GM19463 (cell line): ENCODE results near the gene BFSP2.
"Not testable (repeated sequence)": the region's sequence is repeated elsewhere in the genome, so short reads cannot be mapped to it uniquely, and the experiment has no call there.

Experiments
- ATAC-seq: cut with Tn5 transposase; IDR thresholded peaks from one replicate; pipeline ENCODE4 v1.9.1; 2021; ENCODE audit warnings: mild to moderate bottlenecking, moderate library complexity; ENCODE audit not compliant: unreplicated experiment

The BFSP2 gene

DNA sequence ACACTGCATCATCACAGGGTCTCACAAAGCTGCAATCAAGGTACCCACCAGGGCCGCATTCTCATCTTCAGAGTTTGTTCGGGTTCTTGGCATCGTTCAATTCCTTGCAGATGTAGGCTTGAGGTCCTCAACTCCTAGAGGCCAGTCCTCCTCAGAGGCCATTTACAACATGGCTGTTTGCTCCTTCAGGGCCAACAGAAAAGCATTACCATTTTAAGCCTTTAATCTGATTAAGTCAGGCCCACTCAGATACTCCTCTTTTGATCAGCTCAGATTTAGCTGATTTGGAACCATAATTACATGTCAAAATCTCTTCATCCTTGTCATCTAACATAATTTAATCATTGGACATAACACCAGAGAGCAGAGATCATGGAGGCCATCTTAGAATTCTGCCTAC lies 55.4 kb downstream of the BFSP2 start:
- ATAC-seq: no peak

DNA sequence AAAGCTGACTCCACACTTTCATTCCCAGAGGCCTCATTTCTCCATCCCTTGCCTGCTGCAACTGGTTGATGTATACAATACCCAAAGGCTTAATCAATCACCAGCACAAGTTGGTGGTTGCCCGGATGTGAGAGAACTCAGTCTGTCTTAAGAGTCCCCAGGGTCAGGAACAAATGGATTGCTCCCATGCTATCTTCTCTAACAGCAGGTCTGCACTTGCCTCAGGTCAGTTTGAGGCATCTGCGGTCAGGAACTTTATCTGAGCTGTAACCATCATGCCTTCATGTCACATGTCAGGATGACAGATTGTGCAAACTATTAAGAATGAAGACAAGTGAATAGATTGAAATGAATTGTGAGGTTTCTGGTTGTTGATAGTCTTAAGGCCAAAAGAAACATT lies 56.1 kb downstream of the BFSP2 start:
- no peak for ATAC-seq

DNA sequence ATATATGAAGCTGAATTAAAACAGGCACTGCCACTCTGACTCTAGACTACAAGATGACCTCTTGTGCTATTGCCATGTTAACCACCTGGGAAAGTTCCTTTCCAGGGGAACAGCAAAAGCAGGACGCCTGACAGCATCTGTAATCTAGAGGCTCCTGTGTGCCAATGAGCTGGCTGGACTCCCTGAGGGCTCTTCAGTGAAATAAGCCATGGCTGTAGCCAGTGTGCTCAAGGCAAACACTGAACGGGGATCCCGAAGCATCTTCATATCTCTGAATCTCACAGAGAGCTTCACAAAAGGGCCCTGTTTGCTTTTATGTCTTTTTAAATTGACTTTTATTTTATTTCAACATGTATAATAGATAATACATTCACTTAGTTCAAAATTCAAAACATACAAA lies 57.2 kb downstream of the BFSP2 start:
- ATAC-seq: no peak

DNA sequence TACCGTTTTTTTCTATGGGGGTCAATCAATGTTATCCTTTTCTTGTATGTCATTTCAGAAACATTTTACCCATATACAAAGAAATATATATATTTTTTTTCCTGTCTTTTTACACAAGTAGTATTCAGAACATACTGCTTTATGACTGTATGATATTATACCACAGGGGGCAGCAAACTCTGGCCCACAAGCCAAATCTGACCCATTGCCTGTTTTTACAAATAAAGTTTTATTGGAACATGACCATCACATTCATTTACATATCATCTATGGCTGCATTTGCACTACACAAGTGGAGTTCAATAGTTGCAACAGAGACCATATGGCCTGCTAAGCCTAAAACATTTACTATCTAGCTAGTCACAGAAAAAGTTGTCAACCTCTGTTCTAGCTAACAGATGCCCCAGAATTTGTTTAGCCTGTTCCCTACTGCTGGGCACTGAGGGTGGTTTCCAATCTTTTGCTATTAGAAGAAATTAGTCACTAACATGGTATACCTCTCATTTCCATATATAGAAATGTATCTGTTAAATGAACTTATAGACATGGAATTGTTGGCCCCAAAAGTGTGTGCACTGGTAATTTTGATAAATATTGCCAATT lies 57.7 kb downstream of the BFSP2 start:
- ATAC-seq: no peak

DNA sequence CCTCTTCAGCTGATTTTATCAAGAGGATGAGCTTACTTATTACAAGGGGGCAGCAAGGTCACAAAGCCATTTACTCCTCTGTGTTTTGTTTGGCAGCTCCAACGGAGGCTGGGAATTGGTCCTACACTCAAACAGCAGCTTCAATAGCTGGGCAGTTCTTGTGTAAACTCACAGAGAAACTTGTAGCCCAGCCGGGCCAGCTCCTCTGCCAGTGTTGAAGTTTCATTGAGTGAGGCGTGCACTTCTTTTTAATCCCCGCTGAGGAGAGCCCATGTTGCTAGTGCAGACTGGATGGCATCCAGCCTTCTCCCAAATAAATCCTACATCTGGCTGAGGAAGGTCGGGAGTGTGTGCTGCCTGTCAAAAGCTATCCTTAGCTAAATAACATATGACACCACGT lies 59.5 kb downstream of the BFSP2 start:
- no peak for ATAC-seq

DNA sequence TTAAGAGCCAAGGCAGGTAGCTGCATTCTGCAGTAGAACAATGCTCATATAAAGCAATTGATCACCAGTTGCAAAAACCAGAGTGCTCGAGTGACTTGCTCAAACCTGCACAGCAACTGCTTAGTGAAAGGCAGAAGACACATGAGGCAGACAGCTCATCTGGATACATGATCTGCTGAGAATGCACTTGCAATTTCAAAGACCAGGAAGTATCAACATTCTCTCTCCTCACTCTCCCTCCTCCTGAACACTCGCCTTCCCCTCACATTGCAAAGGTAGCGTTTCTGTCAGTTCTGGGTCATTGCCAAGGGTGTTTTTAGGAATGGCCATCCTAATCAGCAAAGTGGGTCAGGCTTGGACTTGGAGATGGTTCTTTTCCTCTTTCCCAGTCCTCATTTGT lies 61.0 kb downstream of the BFSP2 start:
- no peak for ATAC-seq

DNA sequence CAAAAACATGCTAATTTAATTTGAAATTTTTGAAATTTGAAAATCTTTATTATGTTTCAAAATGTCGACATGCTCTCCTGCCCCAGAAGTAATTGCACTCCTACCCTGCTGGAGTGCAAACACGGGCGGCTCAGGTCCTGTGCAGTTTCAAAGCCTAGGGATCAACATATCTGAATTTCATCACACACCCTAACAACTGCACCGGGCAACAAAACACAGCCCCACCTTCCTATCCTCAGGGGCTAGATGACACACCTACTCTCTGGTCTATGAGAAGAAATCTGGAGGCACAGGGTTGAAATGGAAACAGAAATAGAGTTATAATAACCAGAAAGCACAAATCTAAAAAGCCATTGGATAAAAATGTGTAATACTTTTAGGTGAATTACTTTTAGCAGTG lies 61.4 kb downstream of the BFSP2 start:
- no peak for ATAC-seq

DNA sequence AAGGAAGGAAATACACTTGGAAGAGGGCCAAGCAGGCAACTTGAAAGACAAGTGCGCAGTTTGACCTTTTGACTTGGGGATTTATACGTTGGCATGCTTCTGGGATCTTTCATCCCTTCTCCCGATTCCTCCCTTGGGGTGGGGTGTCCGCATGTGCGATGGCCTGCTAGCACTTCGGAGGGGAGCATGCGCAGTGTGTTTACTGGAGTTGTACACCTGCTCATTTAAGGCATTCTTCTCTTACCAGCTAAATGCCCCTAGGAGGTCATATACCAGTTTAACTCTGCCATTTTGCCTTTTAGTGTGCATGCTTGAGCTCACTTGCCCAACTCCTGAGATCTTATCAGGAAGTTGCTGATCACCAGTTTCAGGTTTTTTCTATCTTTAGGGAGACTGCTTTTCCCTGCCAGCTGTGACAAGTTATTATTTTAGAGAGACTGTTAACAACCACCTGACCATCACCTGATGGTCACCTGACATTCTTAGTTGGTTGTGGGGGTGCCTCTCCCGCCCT lies 63.5 kb downstream of the BFSP2 start:
- no peak for ATAC-seq

DNA sequence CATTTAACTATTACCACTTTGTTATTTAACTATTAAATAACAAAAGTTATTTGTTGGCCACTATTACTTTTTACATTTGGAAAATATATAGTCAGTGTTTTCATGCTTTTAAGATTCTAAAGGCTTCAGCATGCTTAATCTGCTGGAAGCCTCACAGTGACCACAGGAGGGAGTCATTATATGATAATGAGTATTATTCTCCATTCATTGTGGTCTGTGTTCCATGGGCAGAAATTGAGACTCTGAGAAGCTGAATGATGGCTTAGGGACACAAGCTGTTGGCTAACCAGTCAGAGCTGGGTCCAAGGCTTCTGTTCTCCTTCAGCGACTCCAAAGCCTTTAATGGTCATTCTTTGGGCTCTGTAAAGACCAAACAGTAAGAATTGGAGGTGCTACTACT lies 64.7 kb downstream of the BFSP2 start:
- no peak for ATAC-seq

DNA sequence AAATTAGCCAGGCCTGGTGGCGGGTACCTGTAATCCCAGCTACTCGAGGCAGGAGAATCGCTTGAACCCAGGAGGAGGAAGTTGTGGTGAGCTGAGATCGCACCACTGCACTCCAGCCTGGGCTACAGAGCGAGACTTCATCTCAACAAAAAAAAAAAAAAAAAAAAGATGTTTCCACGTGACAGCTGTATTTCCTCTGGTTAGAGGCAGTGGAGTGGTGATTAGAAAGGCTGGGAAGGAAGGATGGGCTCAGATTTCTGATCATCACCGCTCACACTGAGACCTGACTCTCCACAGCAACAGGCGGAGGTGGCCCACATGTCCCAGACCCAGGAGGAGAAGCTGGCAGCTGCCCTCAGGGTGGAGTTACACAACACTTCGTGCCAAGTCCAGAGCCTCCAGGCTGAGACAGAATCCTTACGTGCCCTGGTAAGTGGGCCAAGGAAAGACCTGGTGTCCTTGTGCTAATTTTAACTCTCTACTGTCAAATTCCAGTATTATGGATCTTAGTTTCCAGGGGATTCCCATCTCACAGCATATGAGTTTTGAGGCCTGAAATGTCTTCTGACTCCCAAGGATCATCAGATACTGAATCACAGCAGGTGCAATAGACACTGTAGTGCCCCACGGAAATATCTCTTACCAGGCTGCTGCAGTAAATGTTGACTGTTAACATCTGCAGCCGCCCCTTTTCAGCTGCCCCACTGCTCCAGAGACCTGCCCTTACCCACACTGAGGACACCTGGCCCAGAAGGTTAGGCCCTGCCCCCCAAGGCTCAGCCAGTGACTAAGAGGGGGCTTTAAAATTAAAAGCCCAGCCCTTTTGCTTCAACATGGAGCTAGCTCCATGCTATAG lies 66.9 kb downstream of the BFSP2 start:
- ATAC-seq: no peak

DNA sequence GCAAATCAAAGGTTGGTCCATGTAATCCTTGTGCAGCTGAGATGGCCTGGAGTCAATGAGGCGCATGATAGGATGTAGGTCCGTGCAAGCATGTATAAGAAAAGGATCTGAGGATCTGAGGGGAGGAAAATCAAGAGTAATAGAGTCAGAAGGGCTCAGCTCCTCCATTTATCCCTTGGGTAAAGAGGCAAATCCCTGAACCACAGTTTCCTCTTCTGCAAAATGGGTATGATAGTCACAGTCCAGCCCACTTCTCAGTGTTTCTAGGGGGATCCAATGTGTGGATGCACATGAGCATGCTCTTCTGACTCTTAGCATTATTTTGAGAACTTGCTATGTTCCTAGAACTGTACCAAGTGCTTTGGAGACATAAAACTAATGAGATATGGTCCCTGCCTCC lies 67.9 kb downstream of the BFSP2 start:
- ATAC-seq: no peak

DNA sequence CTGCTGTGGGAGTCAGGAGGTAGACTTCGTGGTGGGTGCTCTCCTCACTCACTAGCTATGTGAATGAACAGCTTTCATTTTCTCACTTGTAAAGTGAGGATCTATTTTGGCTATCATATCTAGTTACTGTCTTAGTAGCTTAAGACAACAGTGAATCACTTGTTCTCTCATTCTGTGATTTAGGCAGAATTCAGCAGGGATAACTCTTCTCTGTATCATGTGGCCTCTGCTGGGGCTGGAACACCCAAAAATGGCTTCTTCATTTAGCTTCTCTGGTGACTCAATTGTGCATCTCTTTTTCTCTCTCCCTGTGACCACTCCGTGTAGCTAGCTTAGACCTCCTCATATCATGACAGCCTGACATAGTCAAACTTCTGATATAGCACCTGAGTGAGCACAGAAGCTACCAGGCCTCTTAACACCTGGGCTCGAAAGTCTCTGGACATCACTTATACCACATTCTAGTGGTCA lies 68.4 kb downstream of the BFSP2 start:
- no peak for ATAC-seq

DNA sequence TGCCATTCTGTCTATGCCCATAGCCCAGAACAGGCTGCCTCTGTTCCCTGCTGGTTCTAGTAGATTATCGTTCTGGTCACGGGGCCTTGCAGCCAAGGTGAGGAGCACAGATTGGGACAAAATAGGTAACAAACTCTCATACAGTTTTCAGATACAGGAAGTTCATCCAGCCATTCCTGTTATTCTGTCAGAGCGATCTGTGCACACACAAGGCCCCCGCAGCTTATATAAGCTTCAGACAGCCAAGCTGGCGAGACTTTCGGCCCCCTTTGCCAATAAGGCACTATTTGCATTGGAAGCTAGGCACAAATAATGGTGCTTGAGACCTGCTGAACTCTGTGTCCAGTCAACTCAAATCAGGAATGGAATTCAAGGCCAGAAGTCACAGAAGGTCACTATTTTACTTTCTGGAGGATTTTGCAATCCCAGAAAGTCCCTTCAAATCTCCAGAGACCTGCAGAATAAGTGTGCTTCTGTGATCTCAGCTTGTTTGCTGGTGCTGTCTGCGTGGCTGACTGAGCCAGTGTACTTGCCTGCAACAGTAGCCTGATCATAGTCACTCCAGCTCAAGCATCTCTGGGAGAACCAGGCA lies 69.4 kb downstream of the BFSP2 start:
- no peak for ATAC-seq

DNA sequence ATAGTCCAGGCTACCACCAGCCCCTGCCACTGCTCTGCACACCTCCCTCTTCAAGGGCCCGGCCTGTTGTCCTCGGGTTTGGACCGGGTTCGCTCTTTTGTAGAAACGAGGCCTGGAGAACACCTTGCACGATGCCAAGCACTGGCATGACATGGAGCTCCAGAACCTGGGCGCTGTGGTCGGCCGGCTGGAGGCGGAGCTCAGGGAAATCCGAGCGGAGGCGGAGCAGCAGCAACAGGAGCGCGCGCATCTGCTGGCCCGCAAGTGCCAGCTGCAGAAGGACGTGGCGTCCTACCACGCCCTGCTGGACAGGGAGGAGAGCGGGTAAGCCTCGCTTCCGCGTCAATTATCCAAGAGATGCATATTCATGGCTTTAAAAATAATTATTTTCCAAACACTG lies 72.4 kb downstream of the BFSP2 start:
- ATAC-seq: no peak

DNA sequence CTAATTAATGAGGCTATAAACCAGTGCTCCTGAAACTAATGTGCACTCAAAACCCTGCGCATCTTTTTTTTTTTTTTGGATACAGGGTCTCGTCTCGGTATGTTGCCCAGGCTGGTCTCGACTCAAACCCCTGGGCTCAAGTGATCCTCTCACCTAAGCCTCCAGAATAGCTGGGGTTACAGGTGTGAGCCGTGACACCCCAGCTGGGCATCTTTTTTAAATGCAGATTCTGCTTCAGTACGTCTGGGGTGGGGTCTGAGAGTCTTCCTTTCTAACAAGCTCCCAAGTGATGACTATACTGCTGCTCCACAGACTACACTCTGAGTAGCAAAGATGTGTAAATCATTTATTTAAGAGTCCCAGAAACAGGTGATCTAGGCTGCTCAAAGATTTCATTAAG lies 73.0 kb downstream of the BFSP2 start:
- ATAC-seq: no peak

DNA sequence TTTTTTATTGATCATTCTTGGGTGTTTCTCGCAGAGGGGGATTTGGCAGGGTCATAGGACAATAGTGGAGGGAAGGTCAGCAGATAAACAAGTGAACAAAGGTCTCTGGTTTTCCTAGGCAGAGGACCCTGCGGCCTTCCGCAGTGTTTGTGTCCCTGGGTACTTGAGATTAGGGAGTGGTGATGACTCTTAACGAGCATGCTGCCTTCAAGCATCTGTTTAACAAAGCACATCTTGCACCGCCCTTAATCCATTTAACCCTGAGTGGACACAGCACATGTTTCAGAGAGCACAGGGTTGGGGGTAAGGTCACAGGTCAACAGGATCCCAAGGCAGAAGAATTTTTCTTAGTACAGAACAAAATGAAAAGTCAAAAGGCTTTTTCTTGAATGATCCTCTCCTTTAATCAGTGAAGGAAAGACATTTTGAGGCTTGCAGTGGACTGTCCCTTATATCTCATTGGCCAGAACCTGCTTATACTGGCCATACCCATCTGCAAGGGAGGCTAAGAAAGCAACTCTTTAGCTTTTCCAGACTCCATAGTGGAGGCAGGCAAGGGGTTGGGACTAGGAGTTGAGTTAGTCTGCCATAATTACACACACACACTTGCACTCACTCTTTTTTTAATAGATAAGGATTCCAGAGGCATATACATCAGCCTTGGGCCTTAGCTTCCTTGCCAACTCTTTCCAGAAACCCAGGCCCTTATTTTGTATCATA lies 73.8 kb downstream of the BFSP2 start:
- not testable (repeated sequence) for ATAC-seq

DNA sequence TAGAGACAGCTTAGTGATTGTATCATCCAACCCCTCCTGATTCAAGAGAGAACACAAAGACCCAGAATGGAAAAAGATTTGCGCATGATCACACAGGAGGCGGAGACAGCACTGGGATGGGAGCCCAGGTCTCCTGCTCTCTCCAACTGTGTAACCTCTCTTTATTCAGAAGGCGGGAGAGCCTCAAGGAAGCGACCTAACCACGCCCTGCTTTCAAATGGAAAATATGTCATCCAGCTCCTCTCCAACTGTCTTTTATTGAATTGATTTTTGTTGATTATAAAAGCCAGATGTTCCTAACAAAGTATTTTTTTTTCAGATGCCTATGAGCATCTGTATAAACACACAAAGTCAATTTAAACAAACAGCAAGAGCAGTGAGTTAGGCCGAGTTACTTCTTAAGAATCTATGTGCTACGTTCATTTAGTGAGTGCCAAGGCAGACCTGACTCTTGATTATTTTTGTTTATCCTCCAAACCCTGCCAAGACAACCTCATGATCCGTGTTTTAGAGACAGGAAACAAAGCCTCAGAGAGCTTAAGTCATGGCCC lies 74.5 kb downstream of the BFSP2 start:
- ATAC-seq: no peak

DNA sequence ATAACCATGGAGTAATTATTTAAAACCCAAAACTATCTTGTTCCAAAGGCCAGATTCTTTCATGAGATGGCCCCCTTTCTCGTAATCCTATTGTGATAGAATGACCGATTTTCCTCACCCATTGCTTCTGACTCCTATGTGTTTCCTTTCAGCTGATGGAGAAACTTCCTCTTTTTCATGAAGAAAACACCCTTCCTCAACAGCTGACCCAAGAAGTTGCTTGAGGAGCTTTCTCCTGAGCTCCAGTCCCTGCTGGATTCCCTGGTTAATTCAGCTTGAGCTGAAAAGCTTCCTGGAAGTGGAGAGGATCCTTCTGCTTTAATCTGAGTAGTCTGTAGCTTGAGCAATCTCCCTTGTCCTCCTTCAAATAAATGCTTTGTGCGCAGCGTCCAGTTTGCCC lies 75.0 kb downstream of the BFSP2 start:
- no peak for ATAC-seq

DNA sequence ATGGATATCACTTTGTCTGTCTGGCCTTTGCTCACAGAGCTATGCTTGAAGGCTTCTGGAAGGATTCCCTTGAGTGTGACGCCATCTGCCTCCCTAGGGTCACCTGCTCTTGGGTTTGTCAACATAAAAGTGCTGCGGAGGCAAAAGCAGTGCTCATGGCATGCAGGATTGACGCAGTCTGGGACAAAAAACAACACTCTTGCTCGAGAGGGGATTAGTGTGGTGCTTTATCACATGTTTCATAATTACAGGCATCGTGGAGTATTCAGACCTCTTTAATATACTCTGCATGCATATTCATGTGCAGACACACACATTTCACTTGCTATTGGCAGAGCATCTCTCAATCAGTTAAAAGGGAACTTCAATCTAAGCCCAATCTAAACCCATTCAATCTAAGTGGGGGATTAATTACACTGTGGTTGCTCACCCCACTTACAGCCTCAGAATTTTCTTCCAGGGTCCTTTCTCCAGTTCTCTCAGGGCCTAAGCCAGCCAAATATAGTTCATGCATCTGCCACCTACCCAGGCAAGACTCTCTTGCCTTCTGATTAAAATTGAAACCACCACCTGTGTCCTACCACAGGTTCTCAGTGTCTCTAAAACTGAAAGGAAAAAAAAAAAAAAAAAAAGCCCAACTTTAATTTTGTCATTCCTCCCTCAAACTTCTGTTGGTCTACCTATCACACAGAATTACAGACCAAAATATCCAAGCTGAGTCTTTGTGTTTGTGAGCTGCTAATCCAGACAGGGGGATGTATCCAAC lies 75.6 kb downstream of the BFSP2 start:
- peak; percentile 77 for ATAC-seq

DNA sequence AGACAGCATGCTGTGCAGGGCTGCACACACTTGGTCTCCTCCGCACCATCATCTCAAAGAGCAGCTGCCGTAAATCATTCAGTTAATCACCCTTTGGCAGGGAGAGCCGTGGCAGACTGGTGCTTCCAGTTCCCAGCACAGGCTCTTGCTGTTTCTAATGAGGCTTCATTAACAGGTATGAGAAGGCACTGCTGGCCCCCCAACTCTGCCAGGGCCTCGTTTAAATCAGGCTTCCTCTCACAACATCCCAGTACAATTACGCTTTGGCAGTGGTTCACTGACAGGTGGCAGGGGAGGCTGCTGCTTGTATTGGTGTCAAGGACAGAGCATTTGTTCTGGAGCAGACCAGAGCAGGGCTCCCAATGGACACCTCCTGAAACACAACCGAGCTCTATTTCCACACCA lies 77.1 kb downstream of the BFSP2 start:
- ATAC-seq: no peak
